Embryonic facial prominence (tissue), 1 donor: ENCODE data around the gene F2R.
"Not testable (repeated sequence)": the region's sequence is repeated elsewhere in the genome, so short reads cannot be mapped to it uniquely, and the experiment has no call there.

ENCODE experiments used
- DNase-seq: peaks from one replicate; pipeline ENCODE4 v3.0.0-alpha.2; 2016; ENCODE audit errors: extremely low spot score

The F2R gene

GRCh38 chr5:76755779-76756637 lies 40.1 kb downstream of the F2R start:
- DNase-seq: no peak

GRCh38 chr5:76757049-76757448 lies 41.1 kb downstream of the F2R start:
- DNase-seq: no peak

- not testable (repeated sequence) for DNase-seq
These were observed 45.2 kb downstream of the F2R start for GRCh38 chr5:76761118-76761517.

GRCh38 chr5:76762484-76762883 lies 46.6 kb downstream of the F2R start:
- DNase-seq: no peak

- no peak for DNase-seq
These were observed 47.2 kb downstream of the F2R start for GRCh38 chr5:76763136-76763535.

GRCh38 chr5:76764374-76764773 lies 48.4 kb downstream of the F2R start:
- no peak for DNase-seq

GRCh38 chr5:76765249-76765648 lies 49.3 kb downstream of the F2R start:
- no peak for DNase-seq

- DNase-seq: no peak
These were observed 50.8 kb downstream of the F2R start for GRCh38 chr5:76766746-76767145.

GRCh38 chr5:76771041-76771440 lies 55.1 kb downstream of the F2R start:
- DNase-seq: not testable (repeated sequence)

- no peak for DNase-seq
These were observed 55.9 kb downstream of the F2R start for GRCh38 chr5:76771705-76772405.

GRCh38 chr5:76775921-76776320 lies 60.0 kb downstream of the F2R start:
- no peak for DNase-seq

GRCh38 chr5:76776391-76776790 lies 60.5 kb downstream of the F2R start:
- no peak for DNase-seq

- not testable (repeated sequence) for DNase-seq
These were observed 64.7 kb downstream of the F2R start for GRCh38 chr5:76780616-76781015.

GRCh38 chr5:76781775-76782174 lies 65.8 kb downstream of the F2R start:
- DNase-seq: no peak

GRCh38 chr5:76782444-76782843 lies 66.5 kb downstream of the F2R start:
- no peak for DNase-seq
